Measurements from ENCODE around the gene GH1.

The GH1 gene

GRCh38 chr17:63944736-63945499 is 26.3 kb upstream of the GH1 start:
- DNase-seq, result no peak

- DNase-seq, result no peak
These were observed 25.1 kb upstream of the GH1 start for GRCh38 chr17:63943745-63944144.

GRCh38 chr17:63942309-63942985 is 23.8 kb upstream of the GH1 start:
- DNase-seq, result no peak

- DNase-seq, result no peak
These were observed 23.1 kb upstream of the GH1 start for GRCh38 chr17:63941751-63942150.

- DNase-seq, result no peak
These were observed 22.5 kb upstream of the GH1 start for GRCh38 chr17:63941162-63941561.

GRCh38 chr17:63940584-63940983 is 21.9 kb upstream of the GH1 start:
- DNase-seq, result no peak

GRCh38 chr17:63939884-63940283 is 21.2 kb upstream of the GH1 start:
- no peak for DNase-seq

- no peak for DNase-seq
These were observed 20.8 kb upstream of the GH1 start for GRCh38 chr17:63939401-63939800.

- no peak for DNase-seq
These were observed 19.3 kb upstream of the GH1 start for GRCh38 chr17:63937920-63938319.

GRCh38 chr17:63937319-63937718 is 18.7 kb upstream of the GH1 start:
- no peak for DNase-seq

GRCh38 chr17:63934183-63935112 is 15.8 kb upstream of the GH1 start:
- no peak for DNase-seq

GRCh38 chr17:63933598-63933997 is 15.0 kb upstream of the GH1 start:
- no peak for DNase-seq

- DNase-seq, result no peak
These were observed 14.1 kb upstream of the GH1 start for GRCh38 chr17:63932721-63933120.

- no peak for DNase-seq
These were observed 13.4 kb upstream of the GH1 start, which contains the start of gene CD79B for GRCh38 chr17:63931981-63932561. CD79B (minus strand) TSS chr17:63932331; CDS start chr17:63932261, 70 bp downstream.

- peak; percentile 41 for DNase-seq
These were observed 12.4 kb upstream of the GH1 start for GRCh38 chr17:63930951-63931575.

GRCh38 chr17:63929860-63930766 is 11.5 kb upstream of the GH1 start:
- DNase-seq, result no peak

- no peak for DNase-seq
These were observed 10.5 kb upstream of the GH1 start for GRCh38 chr17:63928966-63929695.

GRCh38 chr17:63928172-63928666 is 9.6 kb upstream of the GH1 start:
- DNase-seq, result no peak

- DNase-seq, result no peak
These were observed 9.0 kb upstream of the GH1 start for GRCh38 chr17:63927464-63928171.

- DNase-seq, result no peak
These were observed 7.5 kb upstream of the GH1 start for GRCh38 chr17:63926164-63926563.

All from effector CD4-positive, alpha-beta T cell (primary cell).